Islet precursor cell (in vitro differentiated cells): ENCODE measurements around the gene TMEM176A.
A peak's percentile ranks its signal among the peaks of the same experiment; 100 is the strongest.

Source experiments
- DNase-seq: peaks from one replicate; pipeline ENCODE4 v3.0.0-alpha.2; 2018

The TMEM176A gene

GRCh38 chr7:150820148-150820547 is 19.6 kb downstream of the TMEM176A start:
- DNase-seq, result no peak

GRCh38 chr7:150820578-150821198 is 20.1 kb downstream of the TMEM176A start:
- peak; percentile 83 for DNase-seq

- DNase-seq, result no peak
Measured at GRCh38 chr7:150823043-150823442, 22.5 kb downstream of the TMEM176A start.

- no peak for DNase-seq
Measured at GRCh38 chr7:150823484-150824126, 23.0 kb downstream of the TMEM176A start.

- DNase-seq, result no peak
Measured at GRCh38 chr7:150824379-150825177, 24.0 kb downstream of the TMEM176A start.

GRCh38 chr7:150826061-150826849 is 25.7 kb downstream of the TMEM176A start:
- DNase-seq, result no peak

- no peak for DNase-seq
Measured at GRCh38 chr7:150828384-150828783, 27.8 kb downstream of the TMEM176A start.

- no peak for DNase-seq
Measured at GRCh38 chr7:150829426-150829825, 28.9 kb downstream of the TMEM176A start.

GRCh38 chr7:150830937-150831336 is 30.4 kb downstream of the TMEM176A start:
- DNase-seq, result no peak

GRCh38 chr7:150831851-150832250 is 31.3 kb downstream of the TMEM176A start:
- DNase-seq, result no peak

GRCh38 chr7:150835019-150835418 is 34.5 kb downstream of the TMEM176A start:
- no peak for DNase-seq

GRCh38 chr7:150835702-150836280 is 35.2 kb downstream of the TMEM176A start:
- DNase-seq, result no peak

- DNase-seq, result no peak
Measured at GRCh38 chr7:150838965-150839650, 38.5 kb downstream of the TMEM176A start.

GRCh38 chr7:150842018-150842417 is 41.4 kb downstream of the TMEM176A start:
- DNase-seq, result no peak

GRCh38 chr7:150842716-150843115 is 42.1 kb downstream of the TMEM176A start:
- peak; percentile 26 for DNase-seq

GRCh38 chr7:150845421-150845861 is 44.9 kb downstream of the TMEM176A start:
- no peak for DNase-seq

- DNase-seq, result peak; percentile 30
Measured at GRCh38 chr7:150846291-150847115, 45.9 kb downstream of the TMEM176A start.

- peak; percentile 13 for DNase-seq
Measured at GRCh38 chr7:150847536-150847935, 47.0 kb downstream of the TMEM176A start.

GRCh38 chr7:150848111-150848510 is 47.5 kb downstream of the TMEM176A start:
- peak; percentile 32 for DNase-seq

GRCh38 chr7:150848561-150849115 is 48.1 kb downstream of the TMEM176A start:
- peak; percentile 29 for DNase-seq
